A673 (cell line): Measurements from ENCODE around the gene CDCA4. TPM values are rescaled to one million over a fixed set of nuclear protein-coding genes. Genes with fewer than 3 reads are reported as not detected.

Experiments used
- BruUV-seq: library from RNA; stranded (reverse); fragments of 400-500 nt; replicated peaks from 2 replicates; lab custom pipeline; 2021; lab: Mats Ljungman, UMichigan
- CTCF ChIA-PET: fragments of 300-600 bp; sonication (Branson Sonifier 250); formaldehyde crosslinking; loops from one replicate; lab custom pipeline; 2022; ENCODE audit warnings: antibody characterized with exemption; lab: Charles Lee
- POLR2A ChIA-PET: fragments of 300-600 bp; sonication (Branson Sonifier 250); formaldehyde crosslinking; loops from one replicate; lab custom pipeline; 2022; ENCODE audit warnings: antibody characterized with exemption; ENCODE audit not compliant: low non-redundant PET; lab: Charles Lee
- DNase-seq: peaks from one replicate; pipeline ENCODE4 v3.0.0-alpha.2; 2015; ENCODE audit warnings: low spot score
- H3K27ac ChIP-seq: fragments of 200-600 bp; sonication (generic); 2 replicates; pipeline ENCODE4 v1.5.1; 2016; ENCODE audit warnings: mixed run types, low read depth, mild to moderate bottlenecking, mixed read lengths, antibody characterized with exemption, low read length; ENCODE audit not compliant: poor library complexity, severe bottlenecking
- H3K27me3 ChIP-seq: fragments of 200-600 bp; sonication (generic); replicated peaks from 2 replicates; pipeline ENCODE4 v1.6.1; 2017; ENCODE audit warnings: mixed run types, low read depth, mild to moderate bottlenecking, mixed read lengths, antibody characterized with exemption, low read length; ENCODE audit not compliant: insufficient read depth, poor library complexity
- H3K36me3 ChIP-seq: fragments of 200-600 bp; sonication (generic); 2 replicates; pipeline ENCODE4 v1.6.1; 2016; ENCODE audit warnings: mixed run types, mild to moderate bottlenecking, mixed read lengths, antibody characterized with exemption, low read length; ENCODE audit not compliant: insufficient read depth, poor library complexity, severe bottlenecking
- H3K4me1 ChIP-seq: fragments of 200-600 bp; sonication (generic); 2 replicates; pipeline ENCODE4 v1.6.1; 2017; ENCODE audit warnings: mixed run types, mild to moderate bottlenecking, mixed read lengths, antibody characterized with exemption, low read length; ENCODE audit not compliant: insufficient read depth, poor library complexity, severe bottlenecking
- H3K4me3 ChIP-seq: fragments of 200-600 bp; sonication (generic); 2 replicates; pipeline ENCODE4 v1.5.1; 2016; ENCODE audit warnings: low read depth, mixed run types, mild to moderate bottlenecking, mixed read lengths, low read length; ENCODE audit not compliant: poor library complexity, severe bottlenecking
- H3K9me3 ChIP-seq: fragments of 200-600 bp; sonication (generic); 2 replicates; pipeline ENCODE4 v1.6.1; 2016; ENCODE audit warnings: mixed run types, low read depth, mild to moderate bottlenecking, mixed read lengths, antibody characterized with exemption, low read length; ENCODE audit not compliant: poor library complexity, severe bottlenecking
- EZH2 ChIP-seq: fragments of 200-600 bp; sonication (generic); IDR thresholded peaks from 2 replicates; pipeline ENCODE4 v1.6.1; 2017; ENCODE audit warnings: borderline replicate concordance, low read depth, mild to moderate bottlenecking, mixed read lengths, antibody characterized with exemption, low read length; ENCODE audit not compliant: poor library complexity, severe bottlenecking
- intact Hi-C: fragments of 100-400 bp; cut with micrococcal nuclease; formaldehyde crosslinking; loops from one replicate; pipeline ENCODE4 v1.10.0; 2022; ENCODE audit not compliant: unreplicated experiment
- total RNA-seq: library from RNA; stranded (reverse); gene quantifications from 2 replicates; pipeline ENCODE4 v1.2.3, GENCODE V29; 2021
- TF ChIP-seq, protein P1 (sequence below): fragments of 300-800, 200-600 bp; sonication (generic); conservative IDR thresholded peaks from 2 replicates; pipeline ENCODE4 v1.5.1; 2017; ENCODE audit warnings: low read depth, mild to moderate bottlenecking, antibody characterized with exemption, low read length, moderate library complexity, mixed read lengths

CDCA4 gene
- total RNA-seq, 1 experiment from 2014 or later, result 49.7 TPM

DNA sequence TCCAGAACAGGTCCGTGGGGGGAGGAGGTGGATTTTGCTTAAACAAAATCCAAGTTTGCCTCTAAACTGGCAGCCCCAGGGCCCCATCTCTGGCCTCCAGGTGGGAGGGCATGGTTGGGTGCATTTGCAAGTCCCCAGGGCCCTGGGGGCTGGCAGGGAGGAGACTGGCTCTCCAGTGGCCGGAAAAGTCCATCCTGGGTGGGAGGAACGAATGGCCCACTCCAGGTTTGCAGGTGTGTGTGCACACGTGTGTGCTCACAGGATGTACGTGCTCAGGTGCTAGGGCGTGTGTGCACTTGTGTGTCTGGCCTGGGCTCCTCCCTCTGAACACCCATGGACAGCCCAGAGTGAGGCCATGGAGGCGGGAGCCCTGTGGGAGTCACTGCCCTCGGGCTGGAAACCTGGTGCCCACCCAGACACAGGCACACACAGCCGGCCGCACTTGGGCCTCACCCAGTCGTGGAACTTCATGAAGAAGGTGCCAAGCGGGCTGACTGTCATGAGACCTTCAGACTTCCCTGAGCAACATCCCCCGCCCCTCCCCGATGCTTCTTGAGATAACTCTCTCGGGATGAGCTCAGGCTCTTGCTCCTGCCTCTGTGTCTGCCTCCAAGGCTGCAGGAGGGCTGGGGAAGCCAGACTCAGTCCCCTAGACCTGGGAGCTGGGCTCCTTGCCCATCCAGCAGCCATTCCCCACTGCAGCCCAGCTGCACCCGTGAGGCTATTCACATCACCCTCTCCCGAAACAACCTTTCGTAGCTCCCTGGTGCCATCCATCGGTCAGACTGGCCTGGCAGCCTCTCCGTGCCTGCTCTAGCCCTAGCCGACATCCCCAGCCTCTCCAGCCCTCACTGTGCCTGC is 52.1 kb downstream of the CDCA4 start:
- Histone ChIP-seq H3K4me1 (peaks cover 17% of the 10 kb centered on the region), H3K36me3 (no peaks in the 10 kb centered on the region), H3K27me3 (no peaks in the 10 kb centered on the region), H3K9me3 (no peaks in the 10 kb centered on the region), H3K4me3 (no peak overlapping the region), H3K27ac (no peak overlapping the region)
- ChIA-PET POLR2A (no interaction called here), CTCF (no interaction called here)
- TF ChIP-seq, protein P1, sequence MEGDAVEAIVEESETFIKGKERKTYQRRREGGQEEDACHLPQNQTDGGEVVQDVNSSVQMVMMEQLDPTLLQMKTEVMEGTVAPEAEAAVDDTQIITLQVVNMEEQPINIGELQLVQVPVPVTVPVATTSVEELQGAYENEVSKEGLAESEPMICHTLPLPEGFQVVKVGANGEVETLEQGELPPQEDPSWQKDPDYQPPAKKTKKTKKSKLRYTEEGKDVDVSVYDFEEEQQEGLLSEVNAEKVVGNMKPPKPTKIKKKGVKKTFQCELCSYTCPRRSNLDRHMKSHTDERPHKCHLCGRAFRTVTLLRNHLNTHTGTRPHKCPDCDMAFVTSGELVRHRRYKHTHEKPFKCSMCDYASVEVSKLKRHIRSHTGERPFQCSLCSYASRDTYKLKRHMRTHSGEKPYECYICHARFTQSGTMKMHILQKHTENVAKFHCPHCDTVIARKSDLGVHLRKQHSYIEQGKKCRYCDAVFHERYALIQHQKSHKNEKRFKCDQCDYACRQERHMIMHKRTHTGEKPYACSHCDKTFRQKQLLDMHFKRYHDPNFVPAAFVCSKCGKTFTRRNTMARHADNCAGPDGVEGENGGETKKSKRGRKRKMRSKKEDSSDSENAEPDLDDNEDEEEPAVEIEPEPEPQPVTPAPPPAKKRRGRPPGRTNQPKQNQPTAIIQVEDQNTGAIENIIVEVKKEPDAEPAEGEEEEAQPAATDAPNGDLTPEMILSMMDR, result no peak
- TF ChIP-seq EZH2, result no peak
- peak; percentile 36 for DNase-seq
- intact Hi-C loops, result no loop called here
- no TSS peak for BruUV-seq

DNA sequence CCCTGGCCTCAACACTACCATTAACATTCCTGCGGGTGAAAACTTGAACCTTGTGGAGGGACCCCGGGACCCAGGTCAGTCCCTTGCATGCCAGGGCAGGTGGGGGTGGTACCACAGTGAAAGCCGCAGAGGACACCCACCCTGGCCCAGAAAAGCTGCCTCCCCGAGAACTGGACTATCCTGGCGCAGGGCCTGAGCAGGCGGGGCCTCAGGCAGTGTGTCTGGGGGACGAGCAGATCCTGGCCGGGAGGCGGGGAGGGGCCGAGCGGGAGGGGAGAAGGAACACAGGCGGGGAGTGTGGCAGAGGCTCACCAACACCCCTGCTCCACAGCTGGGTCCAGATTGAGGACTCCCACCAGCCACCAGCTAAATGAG is 52.7 kb downstream of the CDCA4 start:
- Histone ChIP-seq H3K27ac (no peak overlapping the region), H3K4me3 (no peak overlapping the region), H3K36me3 (no peaks in the 10 kb centered on the region), H3K9me3 (no peaks in the 10 kb centered on the region), H3K4me1 (peaks cover 12% of the 10 kb centered on the region), H3K27me3 (no peaks in the 10 kb centered on the region)
- ChIA-PET POLR2A (no interaction called here), CTCF (no interaction called here)
- BruUV-seq, result no TSS peak
- intact Hi-C loops, result no loop called here
- peak; percentile 60 for DNase-seq
- TF ChIP-seq, protein P1, result no peak
- no peak for TF ChIP-seq EZH2

DNA sequence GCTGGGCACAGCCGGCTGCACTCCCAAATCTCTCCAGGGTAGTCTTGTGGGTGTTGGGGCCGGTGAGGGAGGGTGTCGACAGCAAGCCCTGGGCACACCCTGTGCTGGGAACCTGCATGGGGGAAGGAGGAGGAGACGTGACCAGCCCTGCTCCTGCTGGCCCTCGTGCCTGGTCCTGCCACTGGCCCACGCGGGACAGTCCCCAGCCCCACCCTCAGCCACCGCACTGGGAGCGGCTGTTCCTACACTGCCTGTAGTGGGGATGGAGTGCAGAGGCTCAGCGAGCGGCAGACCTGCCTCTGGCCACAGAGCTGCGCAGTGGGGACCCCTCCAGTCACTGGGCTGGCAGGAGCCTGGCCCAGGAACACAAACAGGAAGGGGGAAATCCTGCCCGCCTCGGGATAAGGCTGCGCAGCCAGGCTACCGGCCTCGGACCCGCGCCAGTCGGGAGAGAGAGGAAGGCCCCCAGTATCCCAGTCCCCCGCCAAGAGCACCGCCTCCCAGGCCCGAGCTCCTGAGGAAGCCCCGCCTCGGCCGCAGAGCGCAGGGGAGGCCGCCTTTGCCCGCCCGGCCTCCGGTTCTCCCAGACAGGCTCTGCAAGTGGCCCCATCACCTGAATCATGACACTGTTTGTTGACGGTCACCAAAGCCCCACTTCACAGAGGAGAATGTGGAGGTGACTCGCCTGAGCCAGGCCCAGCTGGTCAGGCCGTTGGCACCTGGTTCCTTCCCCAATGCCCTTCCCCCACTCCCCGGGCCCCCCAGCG is 53.3 kb downstream of the CDCA4 start:
- ChIA-PET CTCF (no interaction called here), POLR2A (no interaction called here)
- H3K9me3 ChIP-seq, result no peaks in the 10 kb centered on the region
- no peaks in the 10 kb centered on the region for H3K36me3 ChIP-seq
- peaks cover 12% of the 10 kb centered on the region for H3K4me1 ChIP-seq
- H3K27ac ChIP-seq, result no peak overlapping the region
- DNase-seq, result no peak
- intact Hi-C loops, result no loop called here
- H3K27me3 ChIP-seq, result no peaks in the 10 kb centered on the region
- H3K4me3 ChIP-seq, result no peak overlapping the region
- BruUV-seq, result no TSS peak
- TF ChIP-seq, protein P1, result no peak
- TF ChIP-seq EZH2, result no peak
